CD4-positive, alpha-beta T cell treated with Interleukin-15 for 4 hours (primary cell): ENCODE results near the gene MYDGF.
"Not testable (repeated sequence)": the region's sequence is repeated elsewhere in the genome, so short reads cannot be mapped to it uniquely, and the experiment has no call there.

ENCODE experiments used
- DNase-seq: peaks from one replicate; pipeline ENCODE4 v3.0.0-alpha.2; 2020; ENCODE audit warnings: low spot score

Gene MYDGF

GRCh38 chr19:4669723-4670480 lies at the start of gene MYDGF:
MYDGF (minus strand) TSS chr19:4670342; CDS start chr19:4670334, 8 bp downstream.
- DNase-seq, result peak; percentile 90

GRCh38 chr19:4719499-4719866 lies 49.3 kb upstream of the MYDGF start:
- DNase-seq, result no peak

DNA sequence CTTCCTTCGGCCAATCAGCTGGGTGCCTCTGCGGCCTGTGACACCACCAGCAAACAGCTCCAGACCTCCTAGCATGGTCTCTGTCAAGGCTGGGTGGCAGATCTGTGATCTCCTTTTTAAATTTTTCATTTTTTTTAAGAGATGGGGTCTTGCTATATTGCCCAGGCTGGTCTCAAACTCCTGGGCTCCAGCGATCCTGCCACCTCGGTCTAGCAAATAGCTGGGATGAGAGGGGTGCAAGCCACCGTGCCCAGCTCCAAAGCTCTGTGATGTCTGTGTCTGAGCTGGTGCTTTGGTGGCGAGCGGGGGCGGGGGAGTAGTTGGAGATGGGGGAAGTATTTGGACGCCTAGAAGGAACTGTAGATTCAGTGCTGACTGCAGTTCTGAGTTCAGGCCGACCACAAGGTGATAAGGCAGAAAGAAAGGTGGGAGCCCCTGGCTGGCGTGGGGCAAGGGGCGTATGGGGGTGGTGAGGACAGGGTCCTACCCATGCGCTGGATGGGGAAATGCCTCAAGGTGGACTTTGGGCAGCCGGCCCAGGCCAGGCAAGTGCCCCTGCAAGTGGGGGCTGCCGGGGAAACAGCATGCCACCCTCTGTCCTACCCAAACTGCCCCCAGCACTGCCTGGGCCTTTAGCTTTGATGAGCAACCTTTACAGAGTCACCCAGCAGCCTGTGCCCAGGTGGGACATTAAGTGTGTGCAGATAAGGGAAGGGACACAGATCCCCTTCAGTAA lies 48.0 kb upstream of the MYDGF start:
- no peak for DNase-seq

DNA sequence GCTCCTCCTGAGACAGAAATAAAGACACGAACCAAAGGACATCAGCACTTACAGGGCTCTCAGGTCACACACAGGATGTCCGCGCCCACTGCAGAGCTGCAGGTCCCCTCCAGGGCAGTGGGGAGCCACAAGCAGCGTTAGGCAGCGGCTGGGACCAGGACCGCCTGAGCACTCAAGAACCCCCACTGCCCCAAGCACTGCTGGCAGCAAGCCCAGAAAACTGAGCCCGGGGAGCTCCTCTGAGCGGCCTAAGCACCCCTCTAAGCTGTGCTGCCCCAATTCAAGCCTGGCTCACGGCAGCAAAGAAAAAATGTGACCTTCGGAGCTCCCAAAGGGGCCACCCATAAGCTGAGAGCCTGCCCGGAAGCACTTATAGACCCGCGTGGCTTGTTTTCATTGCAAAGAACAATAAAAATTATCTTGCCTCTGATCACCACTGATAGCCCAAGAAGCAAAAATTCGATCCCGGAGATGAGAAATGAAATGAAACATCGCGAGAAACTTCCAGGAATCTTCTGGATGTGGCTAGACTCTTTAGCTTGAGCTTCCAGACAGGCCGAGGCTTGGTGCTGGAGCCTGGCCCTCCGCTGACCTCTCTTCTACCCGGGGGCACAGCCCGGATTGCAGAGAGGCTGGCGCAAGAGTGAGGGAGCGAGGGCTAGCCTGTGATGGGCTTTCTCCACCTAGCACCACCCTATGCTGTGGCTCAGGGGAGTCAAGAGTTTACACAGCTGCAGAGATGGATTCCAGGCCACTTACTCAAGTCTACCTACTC lies 47.2 kb upstream of the MYDGF start:
- DNase-seq, result no peak

DNA sequence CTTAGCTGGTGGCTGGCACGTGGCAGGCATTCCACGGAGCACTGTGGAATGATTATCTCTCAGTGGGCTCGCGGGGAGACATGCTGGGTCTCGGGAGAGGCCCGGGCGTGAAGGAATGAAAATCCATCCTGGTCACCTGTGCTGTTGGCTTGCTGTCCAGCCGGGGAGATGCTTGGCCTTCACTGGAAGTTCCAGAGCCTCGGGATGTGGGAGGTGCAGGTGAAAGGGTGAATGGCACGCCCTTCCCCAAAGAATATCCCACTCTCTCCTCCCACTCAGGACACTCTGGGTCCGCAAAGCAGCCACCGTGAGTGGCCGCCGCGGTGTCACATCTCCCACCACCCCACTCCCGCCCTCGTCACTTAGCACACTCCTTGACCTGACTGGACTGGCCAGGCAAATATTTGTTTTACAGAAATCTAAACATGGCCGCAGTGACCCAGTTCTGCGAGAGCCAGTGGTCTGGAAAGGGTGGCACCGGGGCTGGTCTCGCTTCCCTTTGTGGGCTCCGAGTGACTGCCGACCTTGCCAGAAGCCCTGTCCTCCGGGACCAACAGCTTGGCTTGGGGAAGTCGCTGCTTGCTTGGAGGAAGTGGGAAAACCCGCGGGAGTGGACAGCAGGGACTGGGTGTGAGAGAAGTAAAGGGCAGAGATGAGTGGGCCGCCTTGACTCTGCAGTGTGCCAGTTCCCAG lies 45.5 kb upstream of the MYDGF start:
- DNase-seq, result no peak

DNA sequence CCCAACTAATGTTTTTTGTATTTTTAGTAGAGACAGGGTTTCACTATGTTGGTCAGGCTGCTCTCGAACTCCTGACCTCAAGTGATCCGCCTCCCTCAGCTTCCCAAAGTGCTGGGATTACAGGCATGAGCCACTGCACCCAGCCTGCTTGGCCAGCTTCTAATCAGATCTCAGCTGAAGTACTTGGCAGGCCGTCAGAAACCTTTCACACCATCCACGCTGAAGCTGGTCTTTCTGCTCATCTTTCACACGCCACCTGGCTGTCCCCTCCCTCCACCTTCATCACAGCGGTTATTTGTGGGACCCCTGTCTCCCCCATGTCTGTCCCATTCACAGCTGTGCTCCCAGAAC lies 45.0 kb upstream of the MYDGF start:
- DNase-seq, result not testable (repeated sequence)

- DNase-seq, result no peak
Observed at GRCh38 chr19:4714016-4714415, 43.9 kb upstream of the MYDGF start.

DNA sequence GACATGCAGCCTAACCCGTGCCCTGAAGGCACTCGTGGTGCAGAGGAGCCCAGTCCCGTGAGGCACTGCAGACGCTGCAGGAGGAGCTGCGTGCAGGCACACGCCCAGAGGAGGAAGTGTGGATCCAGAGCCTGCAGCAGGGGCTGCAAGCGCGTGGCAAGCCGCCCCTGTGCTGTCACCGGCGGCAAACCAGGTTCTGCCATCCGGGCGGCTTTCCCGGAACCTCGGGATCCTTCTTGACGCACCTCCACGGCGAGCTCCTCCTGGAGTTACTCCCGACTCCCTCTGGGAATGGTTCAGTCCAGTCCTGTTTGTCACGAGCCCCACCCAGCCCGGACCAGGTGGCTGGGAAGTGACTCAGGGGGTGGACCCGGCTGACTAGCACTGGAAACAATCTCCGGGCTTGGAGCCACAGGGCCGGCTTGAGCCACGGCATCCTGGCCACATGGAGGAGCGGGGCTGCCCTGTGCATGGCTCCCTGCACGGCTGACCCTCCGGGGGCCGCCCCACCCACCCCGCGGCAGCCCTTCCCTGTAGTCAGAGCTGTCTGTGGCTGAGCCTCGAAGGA lies 43.3 kb upstream of the MYDGF start:
- no peak for DNase-seq

DNA sequence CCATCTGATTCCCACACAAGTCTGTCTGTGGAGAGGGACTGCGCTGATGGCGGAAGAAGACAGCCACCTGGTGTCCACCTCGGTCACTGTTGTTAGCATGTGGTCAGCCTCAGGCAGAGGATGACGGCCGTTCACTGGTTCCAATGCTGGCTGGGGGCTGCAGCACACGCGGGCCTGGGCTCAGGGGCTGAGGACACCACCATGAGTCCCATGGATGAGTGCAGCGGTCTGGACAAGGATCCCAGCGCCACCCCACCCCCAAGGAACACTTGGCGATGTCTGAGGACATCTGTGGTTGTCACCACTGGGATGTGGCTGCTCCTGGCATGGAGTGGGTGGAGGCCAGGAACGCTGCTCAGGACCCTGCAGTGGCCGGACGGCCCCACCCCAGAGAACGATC lies 42.6 kb upstream of the MYDGF start:
- no peak for DNase-seq

DNA sequence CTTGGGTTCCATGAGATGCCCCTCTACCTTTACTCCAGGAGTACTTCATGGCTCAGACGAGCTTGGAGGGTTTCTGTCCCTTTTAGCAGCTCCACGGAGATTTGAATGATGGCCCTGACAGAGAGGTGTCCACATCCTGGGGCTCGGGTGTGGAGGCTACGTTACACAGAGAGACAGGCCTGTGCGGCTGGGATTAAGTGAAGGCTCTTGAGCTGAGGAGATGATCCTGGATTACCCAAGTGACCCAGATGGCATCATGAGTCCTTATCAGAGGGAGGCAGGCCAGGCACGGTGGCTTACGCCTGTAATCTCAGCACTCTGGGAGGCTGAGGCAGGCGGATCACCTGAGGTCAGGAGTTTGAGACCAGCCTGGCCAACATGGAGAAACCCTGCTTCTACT lies 41.1 kb upstream of the MYDGF start:
- DNase-seq, result no peak

GRCh38 chr19:4710281-4710600 lies 40.1 kb upstream of the MYDGF start:
- DNase-seq, result no peak

DNA sequence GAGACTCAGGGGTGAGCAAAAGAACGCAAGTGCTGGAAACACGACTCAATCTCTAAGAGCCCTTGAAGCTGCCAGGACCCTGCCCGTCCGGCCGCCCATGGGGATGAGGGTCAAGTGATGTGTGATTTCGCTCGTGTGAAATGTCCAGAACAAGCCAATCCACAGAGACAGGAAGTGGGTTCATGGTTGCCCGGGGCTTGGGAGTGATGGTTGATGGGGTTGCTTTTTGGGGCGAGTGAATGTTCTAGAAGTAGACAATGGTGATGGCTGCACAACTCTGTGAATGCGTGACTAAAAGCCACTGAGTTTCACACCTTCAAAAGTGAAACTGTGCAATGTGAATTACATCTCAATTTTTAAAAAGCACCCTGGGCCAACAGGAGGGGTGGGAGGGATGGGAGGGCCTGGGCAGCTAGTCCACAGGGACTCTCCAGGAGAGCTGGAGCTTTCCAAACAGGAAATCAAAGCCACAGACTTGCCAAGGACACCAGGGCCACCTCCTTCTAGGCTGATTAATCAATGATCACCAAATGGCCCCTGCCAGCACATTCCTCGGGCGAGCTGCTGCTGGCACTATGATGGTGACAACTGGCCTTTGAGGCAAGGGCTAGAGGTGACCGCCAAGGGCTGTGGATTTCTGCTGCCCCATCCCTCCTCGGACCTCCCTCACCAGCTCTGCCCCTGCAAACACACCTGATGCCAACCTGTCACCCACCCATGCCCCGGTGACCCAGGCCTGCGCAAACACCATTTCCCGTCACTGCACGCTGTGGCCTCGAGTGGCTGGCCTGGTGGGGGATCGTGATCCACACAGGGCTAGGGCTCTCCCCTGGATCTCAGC lies 39.5 kb upstream of the MYDGF start:
- no peak for DNase-seq

- DNase-seq, result no peak
Observed at GRCh38 chr19:4707956-4708650, 38.0 kb upstream of the MYDGF start.

- no peak for DNase-seq
Observed at GRCh38 chr19:4707322-4707721, 37.2 kb upstream of the MYDGF start.

DNA sequence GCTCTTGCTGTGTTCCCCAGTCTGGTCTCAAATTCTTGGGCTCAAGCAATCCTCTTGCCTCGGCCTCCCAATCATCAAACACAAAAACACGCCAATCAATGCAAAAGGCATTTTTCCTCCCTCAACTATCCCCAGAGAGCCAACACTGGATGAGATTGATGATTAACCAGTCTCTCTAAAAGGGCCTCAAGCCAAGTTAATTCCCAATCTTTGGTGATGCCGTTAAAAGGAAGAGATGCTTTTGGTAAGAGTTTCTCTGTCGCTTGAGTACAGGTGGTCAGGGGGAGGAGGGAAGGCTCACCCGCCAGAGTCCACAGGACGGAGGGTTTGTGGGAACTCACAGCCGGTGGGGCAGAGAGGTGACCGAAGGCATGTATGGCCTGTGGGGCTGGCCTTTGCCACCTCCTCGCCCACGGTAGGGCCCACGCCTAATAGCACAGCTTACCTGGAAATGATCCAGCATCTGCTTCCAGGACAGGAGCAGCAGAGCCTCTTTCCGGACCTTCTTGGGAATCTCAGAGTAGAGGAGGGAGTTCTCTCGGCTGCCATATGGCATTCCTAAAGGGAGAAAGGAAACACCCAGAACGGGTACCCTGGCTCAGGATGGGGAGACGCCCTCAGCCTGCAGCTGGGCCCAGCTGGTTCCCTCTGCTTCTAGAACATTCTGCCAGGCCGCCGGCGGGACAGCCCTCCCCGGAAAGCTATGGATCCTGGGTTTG lies 35.4 kb upstream of the MYDGF start:
- no peak for DNase-seq

DNA sequence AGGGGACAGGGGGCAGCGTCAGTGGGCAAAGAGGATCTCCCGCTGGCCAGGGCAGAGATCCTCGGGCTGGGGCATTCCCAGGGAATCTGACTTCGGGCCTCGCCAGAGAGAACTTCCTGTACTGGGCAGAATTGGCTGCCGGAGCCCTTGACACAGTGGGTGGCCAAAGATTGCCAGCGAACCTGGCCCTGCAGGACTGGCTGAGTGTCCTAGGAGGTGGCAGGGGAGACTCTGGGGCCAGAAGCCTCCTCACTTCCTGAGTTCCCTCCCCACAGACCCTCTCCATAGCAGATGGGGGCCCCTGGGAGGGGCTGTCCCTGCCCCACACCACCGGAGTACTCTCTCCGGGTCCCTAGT lies 34.2 kb upstream of the MYDGF start:
- no peak for DNase-seq

DNA sequence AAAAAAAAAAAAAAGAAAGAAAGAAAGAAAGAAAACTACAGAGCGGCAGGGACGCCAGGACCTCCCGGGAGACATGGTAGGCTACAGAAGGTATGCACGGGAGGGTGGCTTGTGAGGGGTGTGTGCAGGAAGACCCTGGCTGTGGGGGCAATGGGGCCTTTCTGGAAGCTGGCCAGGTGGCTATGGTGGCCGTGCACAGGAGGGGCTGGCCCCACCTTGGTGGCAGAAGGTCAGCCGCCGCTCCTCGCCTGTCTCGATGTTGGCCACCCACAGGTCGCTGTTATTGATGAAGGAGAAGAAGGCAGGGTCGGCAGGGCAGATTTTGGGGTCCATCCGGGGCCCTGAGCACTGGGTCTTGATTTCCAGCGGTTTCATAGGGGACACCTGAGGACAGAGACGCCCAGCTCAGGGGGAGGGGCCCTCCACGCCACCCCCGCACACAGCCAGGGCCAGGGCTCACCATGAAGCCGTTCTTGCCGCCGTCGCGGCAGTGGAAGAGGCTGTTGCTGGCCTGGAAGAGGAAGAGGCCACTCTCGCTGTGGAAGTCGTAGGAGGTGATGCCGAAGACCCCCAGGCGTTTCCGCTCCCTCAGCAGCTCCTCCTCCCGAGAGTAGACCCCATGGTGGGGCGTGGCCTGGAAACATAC lies 33.7 kb upstream of the MYDGF start:
- no peak for DNase-seq

DNA sequence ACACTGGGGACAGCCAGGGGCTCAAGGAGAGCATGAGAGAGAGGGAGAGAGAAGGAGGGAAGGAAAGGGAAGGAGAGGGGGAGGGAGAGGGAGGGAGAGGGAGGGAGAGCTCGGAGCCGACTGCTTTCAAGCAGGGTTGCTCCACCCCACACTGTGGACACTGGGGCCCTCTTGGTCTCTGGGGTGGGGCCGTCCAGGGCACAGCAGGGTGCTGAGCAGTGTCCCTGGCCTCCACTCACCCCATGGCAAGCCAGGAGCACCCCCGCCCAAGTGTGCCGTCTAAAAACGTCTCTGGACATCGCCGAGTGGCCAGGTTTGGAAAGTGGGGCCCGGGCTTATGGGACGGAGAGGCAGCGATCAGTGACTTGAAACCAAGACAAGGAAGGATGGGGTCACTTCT lies 32.6 kb upstream of the MYDGF start:
- DNase-seq, result no peak

GRCh38 chr19:4701557-4701956 lies 31.4 kb upstream of the MYDGF start:
- no peak for DNase-seq

GRCh38 chr19:4700693-4700970 lies 30.5 kb upstream of the MYDGF start:
- DNase-seq, result no peak
